HG02870 (cell line): ENCODE measurements around the gene SLC13A1.
"Not testable (repeated sequence)": the region's sequence is repeated elsewhere in the genome, so short reads cannot be mapped to it uniquely, and the experiment has no call there.

ENCODE experiments used
- ATAC-seq: cut with Tn5 transposase; IDR thresholded peaks from one replicate; pipeline ENCODE4 v1.9.1; 2021; ENCODE audit warnings: mild to moderate bottlenecking, moderate library complexity; ENCODE audit not compliant: unreplicated experiment

SLC13A1 gene

GRCh38 chr7:123131961-123132360 is 67.8 kb downstream of the SLC13A1 start:
- no peak for ATAC-seq

- no peak for ATAC-seq
Measured at GRCh38 chr7:123131556-123131955, 68.2 kb downstream of the SLC13A1 start.

- ATAC-seq: no peak
Measured at GRCh38 chr7:123131140-123131539, 68.6 kb downstream of the SLC13A1 start.

- no peak for ATAC-seq
Measured at GRCh38 chr7:123126691-123127090, 73.1 kb downstream of the SLC13A1 start.

DNA sequence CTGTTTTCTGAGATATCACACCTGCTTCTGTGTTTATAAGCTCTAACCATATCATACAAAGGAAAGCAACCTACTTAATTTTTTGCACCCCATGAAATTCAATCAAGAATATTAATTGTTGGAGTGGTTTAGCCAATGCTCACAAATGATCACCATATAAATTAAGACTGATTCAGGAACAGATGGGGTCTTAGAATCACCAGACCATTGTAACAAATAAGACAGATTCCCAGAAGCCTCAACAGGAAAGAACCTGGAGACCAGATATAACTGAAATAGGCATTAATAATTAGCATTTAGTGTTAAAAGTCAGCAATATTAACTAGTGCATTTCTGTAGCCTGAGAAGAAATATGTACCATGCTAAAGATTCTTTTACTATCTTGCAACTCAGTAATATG is 73.6 kb downstream of the SLC13A1 start:
- ATAC-seq: no peak

GRCh38 chr7:123125231-123125630 is 74.5 kb downstream of the SLC13A1 start:
- ATAC-seq: no peak

DNA sequence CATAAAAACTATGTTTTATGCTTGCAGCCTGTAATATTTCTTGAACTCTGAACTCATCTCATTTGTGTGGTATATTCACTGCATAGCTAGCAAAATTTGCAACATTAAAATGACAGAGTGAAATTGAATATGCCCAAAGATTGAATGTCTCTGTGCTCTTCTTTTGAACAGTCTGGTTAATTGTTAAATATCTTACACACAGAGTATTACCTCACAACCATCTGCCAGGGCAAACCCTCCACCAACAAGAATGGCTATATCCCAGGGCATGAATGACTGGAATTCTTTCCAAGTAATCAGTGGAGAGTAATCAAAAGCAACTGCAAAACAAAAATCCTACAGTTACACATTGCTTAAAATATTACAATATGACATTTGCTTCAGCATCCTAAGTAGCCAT is 76.9 kb downstream of the SLC13A1 start:
- ATAC-seq: no peak

DNA sequence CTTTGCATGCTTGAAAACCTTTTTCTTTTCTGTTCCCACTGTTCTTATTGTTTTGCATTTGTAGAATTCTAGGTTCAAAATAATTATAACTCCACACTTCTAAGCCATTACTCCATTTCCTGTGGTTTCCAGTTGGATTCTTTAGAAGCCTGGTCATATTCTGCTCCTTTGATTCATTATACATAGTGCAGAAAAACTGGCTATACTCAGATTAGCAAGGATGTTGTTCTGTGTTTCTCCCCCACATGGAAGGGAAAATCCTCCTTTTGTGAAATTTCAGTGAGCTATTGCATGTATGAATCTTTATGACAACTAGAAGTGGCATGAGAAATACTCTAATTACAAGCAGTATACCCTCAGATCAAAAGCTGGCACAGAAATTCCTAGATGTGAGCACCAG is 79.5 kb downstream of the SLC13A1 start:
- ATAC-seq: no peak

- no peak for ATAC-seq
Measured at GRCh38 chr7:123115331-123115730, 84.4 kb downstream of the SLC13A1 start.

DNA sequence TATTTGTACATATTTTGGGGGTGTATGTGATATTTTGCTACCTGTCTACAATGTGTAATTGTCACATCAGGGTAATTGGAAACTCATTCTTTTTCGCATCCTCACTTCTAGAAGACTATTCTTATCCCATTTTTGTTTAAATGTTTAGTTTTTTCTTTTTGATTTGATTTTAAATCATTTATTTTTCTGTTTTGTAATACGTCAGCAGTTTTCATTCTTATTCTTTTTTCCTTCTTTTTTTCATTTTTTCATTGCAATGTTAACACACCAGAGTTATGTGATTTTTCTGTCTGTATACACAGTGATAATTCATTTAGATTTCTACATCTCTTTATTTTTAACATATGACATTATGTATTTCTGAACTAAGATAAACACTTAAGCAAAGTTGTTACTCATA is 85.5 kb downstream of the SLC13A1 start:
- ATAC-seq: no peak

DNA sequence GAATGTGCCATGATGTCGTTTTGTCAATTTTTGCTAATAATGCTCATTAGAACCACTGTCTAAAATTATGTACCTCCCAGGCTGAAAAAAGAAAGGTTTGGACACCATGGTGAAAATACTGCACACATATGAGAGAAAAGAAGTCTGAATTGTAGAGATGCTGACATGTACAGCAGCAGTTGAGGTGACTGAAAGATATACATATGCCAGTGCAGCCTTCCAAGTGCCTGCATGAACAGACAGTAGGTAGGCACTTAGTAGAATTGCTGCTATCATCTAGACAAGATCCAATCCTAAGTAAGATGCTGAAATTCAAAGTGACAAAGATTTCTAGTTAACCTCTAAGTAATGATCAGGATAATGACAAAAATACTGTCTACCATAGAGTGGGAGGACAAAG is 86.9 kb downstream of the SLC13A1 start:
- ATAC-seq: no peak

DNA sequence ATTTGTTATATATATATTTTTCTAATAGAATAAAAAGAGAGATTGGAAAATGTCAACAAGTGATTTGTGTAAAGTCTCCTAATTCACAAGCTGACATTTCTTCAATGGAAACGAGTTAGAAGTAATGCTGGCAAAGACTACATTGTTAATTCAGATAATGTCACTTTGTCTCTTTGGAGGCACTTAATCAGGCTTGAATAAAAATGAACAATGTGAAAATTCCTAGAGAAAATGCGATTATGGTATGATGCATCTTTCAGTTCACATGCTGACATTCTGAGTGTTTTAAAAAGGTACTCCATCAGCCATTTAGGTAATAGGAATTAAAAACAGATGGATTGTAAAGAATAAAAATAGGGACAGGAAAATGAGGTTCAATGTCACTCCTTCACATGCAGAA is 100.1 kb downstream of the SLC13A1 start:
- ATAC-seq: no peak

GRCh38 chr7:123096976-123097375 is 102.8 kb downstream of the SLC13A1 start:
- ATAC-seq: no peak

GRCh38 chr7:123096434-123096833 is 103.3 kb downstream of the SLC13A1 start:
- peak; percentile 51 for ATAC-seq

DNA sequence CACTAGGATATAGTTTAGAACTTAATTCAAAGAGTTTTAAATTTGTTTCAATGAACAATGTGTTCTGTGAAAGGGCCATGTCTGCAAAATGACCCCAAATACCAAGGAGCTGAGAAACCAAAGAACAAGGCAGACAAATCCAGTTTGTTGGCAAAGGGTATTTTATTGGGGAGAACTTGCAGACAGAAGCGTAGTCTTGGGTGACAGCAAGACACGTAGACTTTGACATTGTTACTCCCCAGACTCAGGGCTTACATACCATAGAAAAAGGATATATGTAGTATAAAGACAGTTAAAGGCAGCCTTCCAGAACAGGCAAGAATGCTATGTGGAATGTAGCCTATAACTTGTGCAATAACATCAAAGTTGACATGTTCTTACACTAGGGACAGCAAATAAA is 109.3 kb downstream of the SLC13A1 start:
- no peak for ATAC-seq

GRCh38 chr7:123086910-123087309 is 112.9 kb downstream of the SLC13A1 start:
- not testable (repeated sequence) for ATAC-seq

- ATAC-seq: not testable (repeated sequence)
Measured at GRCh38 chr7:123084861-123085260, 114.9 kb downstream of the SLC13A1 start.

- ATAC-seq: no peak
Measured at GRCh38 chr7:123079021-123079420, 120.7 kb downstream of the SLC13A1 start.

DNA sequence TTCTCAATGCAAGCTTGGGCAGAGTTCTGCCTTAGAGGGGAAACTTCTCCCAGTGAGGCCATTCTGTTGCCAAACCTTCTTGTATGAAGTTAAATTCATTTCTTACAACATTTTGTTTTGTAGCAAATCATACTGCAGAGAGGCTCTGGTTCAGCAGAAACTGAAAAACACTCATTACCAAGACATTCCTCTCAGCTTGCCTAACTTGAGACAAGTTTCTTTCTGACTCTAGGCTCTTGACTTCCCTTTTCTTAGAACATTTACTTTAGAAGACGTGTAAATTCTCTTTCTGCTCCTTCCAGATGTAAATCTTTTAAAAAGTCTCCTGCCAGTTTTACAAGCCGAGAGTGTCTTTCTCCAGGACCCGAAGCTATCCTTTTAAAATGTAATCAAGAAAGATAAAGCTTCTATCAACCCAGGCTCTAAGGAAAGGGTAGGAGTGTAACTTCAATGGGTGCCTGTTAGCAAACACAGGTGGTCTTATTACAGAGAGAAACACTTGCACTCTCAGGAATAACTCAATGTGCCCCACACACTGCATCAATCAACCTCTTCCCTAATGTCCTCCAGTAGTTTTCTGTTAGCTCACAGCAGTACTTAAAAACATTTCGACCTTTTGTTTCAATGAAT is 123.8 kb downstream of the SLC13A1 start:
- peak; percentile 76 for ATAC-seq

- no peak for ATAC-seq
Measured at GRCh38 chr7:123070702-123071286, 129.0 kb downstream of the SLC13A1 start.

- ATAC-seq: no peak
Measured at GRCh38 chr7:123067814-123068213, 132.0 kb downstream of the SLC13A1 start.
